Measurements from ENCODE around the gene TRPC4.
"Not testable (repeated sequence)": the region's sequence is repeated elsewhere in the genome, so short reads cannot be mapped to it uniquely, and the experiment has no call there.

The TRPC4 gene

DNA sequence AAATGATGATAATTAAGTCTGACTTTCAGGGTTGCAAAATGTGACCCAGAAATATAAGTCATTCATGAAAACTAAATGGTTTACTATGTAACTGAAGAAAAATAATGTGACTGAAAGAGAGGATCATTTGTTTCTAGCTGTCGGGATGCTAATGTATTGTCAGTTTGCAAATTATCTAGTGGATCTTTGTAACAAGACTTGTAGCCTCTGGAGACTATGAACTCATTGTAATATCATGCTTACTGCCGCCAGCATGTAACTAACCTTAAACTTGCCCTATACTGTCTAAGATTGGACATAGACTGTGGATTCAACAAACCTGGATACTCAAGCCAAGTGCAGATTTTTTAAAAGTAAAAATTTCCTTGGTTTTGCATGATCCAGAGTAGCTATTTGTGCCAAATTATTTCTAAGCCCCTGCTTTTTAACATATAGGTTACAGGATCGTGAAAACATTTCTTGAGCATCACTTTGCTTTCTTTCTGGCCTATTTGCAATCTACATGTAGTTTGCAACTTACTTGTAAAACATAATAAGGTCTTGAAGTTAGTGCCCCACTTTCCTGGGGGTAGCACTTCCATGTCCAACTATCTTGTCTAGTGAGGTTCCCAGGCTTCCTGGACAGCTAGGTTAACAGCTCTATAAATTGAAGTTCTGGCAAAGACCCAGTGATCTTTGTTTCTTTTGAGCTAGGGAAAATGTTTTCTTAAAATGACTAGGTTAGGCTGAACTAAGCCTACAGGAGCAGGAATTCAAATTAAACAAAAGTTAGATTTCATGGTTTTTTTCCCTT lies 267.7 kb downstream of the TRPC4 start:
- DNase-seq (ENCODE audit: low read depth) = no peak

DNA sequence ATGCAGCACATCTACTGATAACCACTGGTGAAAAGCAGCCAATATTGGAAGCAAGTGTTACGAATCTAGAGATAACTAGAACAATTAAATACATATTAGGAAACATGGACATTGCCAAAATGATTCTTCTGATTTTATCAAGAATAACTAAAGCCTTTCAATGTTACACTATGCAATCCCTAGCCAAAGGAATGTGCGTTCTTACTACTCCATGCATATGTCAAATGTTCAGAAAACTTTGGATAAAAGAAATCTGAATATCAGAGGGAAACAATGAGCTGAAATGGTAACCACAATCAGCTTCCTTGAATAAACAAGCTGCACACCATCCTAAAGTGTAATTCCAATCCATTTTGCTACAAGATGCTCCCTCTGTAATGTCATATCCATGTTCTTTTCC lies 270.1 kb downstream of the TRPC4 start:
- no peak for DNase-seq (ENCODE audit: low read depth)

- DNase-seq (ENCODE audit: low read depth) = no peak
Measured at GRCh38 chr13:37598597-37598996, 271.0 kb downstream of the TRPC4 start, which contains the start of gene POSTN. Gene POSTN, minus strand, starts transcription at chr13:37598768. Its CDS starts 42 bp downstream, at chr13:37598726.

DNA sequence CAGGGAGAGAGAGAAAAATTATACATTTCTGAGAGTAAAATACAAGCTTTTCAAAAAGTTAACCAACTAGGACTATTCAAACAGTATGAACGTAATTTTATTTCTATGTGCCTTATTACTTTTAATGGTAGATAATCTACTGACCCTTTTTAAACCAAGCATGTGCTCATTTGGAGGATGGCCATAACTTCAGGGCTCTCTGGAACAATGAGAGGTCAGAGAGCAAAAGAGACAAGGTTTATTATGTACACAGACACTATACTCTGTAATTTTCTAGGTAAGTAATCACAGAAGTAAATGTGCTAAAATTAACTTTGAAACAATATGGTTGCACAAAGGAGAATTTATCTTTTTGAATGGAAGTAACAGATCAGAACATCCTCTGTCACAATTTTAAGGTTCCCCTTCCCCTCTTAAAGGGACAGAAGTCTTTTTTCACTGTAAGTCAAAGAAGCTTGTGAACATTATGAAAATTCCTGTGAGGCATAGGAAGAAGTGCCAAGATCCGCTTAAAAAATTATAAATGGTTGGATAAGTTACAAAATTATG lies 272.0 kb downstream of the TRPC4 start:
- no peak for DNase-seq (ENCODE audit: low read depth)

GRCh38 chr13:37596805-37597204 lies 272.8 kb downstream of the TRPC4 start:
- DNase-seq (ENCODE audit: low read depth) = no peak

- no peak for DNase-seq (ENCODE audit: low read depth)
Measured at GRCh38 chr13:37595162-37595561, 274.4 kb downstream of the TRPC4 start.

- no peak for DNase-seq (ENCODE audit: low read depth)
Measured at GRCh38 chr13:37594550-37594949, 275.0 kb downstream of the TRPC4 start.

- not testable (repeated sequence) for DNase-seq (ENCODE audit: low read depth)
Measured at GRCh38 chr13:37589381-37589780, 280.2 kb downstream of the TRPC4 start.

DNA sequence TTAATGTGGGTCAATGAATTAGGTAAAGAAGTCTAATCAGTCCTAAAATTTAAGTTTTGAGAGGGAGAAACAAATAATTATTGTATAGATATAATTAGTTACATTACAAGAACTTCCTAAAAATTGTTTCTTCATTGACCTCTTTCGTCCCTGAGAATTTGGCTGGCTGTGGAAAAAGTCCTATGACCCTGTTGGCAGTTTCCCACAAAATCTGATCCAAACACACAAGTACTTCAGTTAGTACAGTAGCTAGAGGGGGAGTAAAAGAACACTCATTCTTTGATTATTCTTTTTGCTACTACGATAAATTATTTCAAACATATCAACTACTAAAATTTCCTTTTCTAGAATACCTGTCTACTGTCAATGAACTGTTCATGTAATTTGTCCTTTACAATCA lies 282.3 kb downstream of the TRPC4 start:
- no peak for DNase-seq (ENCODE audit: low read depth)
